RWPE1 (cell line): ENCODE results near the gene SHCBP1L.

Experiments used
- CTCF ChIA-PET: fragments of 350-600 bp; sonication (Branson Sonifier 250); formaldehyde crosslinking; extraction: SDS; loops from one replicate; lab custom pipeline; 2021; lab: Yijun Ruan, JAX
- POLR2A ChIA-PET: fragments of 400-600 bp; formaldehyde crosslinking; extraction: SDS; loops from one replicate; lab custom pipeline; 2020; ENCODE audit warnings: antibody characterized with exemption; ENCODE audit not compliant: low non-redundant PET; lab: Yijun Ruan, JAX
- DNase-seq: peaks from one replicate; pipeline ENCODE4 v3.0.0; 2012; ENCODE audit warnings: low spot score
- H3K27ac ChIP-seq: fragments of 450-650 bp; 2 replicates; pipeline ENCODE4 v1.5.1; 2017
- CTCF ChIP-seq: fragments of 450-650 bp; conservative IDR thresholded peaks from 2 replicates; pipeline ENCODE4 v1.5.1; 2017; ENCODE audit warnings: low read depth, mild to moderate bottlenecking

The SHCBP1L gene

DNA sequence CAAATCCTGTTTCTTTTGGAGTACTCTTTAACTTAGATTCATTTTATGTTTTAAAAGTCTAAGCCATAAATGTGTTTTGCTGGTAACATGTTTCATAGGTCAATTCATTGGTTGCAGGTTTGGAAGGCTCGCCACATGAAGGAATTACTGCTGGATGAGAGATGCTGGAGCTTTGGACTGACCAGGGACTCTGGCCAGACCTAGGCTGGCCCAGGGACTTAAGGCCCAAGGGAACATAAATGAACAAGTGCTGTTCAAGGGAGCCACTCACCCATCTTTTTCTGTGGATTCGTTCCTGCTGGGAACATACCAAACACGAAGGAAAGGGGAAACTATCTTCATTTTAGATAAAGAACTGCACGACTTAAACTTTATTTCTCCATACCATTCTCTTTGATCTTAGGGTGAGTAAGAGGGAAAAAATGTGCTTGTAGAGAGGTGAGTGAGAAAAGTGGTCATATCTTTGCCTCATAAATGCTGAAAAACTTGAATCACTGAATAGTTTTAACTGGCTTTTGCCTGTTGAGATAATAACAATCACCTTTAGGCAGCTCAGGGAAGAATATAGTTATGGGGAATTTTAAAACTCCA lies 15.3 kb upstream of the SHCBP1L start:
- peak; percentile 32 for DNase-seq
- POLR2A ChIA-PET, result no interaction called here
- no peak for TF ChIP-seq CTCF

DNA sequence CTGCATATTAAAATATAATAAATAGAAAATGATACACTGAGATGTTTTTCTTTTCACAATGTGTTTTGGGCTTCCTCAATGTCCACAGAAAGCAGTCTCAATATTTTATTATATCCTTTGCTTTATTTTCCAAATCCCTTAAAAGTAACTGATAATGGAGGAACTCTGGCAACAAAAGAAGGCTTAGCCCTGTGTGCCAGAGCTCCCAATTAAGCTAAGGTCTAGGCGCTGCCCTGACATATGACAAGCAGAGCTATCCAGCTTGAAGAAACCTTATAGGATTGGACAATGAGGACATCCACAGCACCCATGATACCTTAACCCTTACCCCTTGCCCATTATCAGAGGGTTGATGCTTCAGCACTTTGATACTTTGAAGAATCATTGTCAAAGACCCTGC lies 12.9 kb upstream of the SHCBP1L start:
- TF ChIP-seq CTCF, result no peak
- POLR2A ChIA-PET, result no interaction called here
- no peak overlapping the region for H3K27ac ChIP-seq
- CTCF ChIA-PET, result no interaction called here
- DNase-seq, result no peak

More for the DNA sequence above, 15.3 kb upstream of the SHCBP1L start:
- CTCF ChIA-PET, result interaction anchor here (0.6 to 0.7 kb wide), 2 partner anchors 73 to 184 kb away, joined by 4 read pairs; no protein-coding TSS in a partner anchor
- H3K27ac ChIP-seq, result no peak overlapping the region

GRCh38 chr1:182965096-182965495 lies 12.1 kb upstream of the SHCBP1L start:
- no peak overlapping the region for H3K27ac ChIP-seq
- no peak for TF ChIP-seq CTCF
- ChIA-PET CTCF (interaction anchor here (0.5 kb wide), 1 partner anchor 298 kb away, joined by 3 read pairs; no protein-coding TSS in a partner anchor), POLR2A (no interaction called here)
- DNase-seq, result no peak

GRCh38 chr1:182962554-182963115 lies 9.7 kb upstream of the SHCBP1L start:
- CTCF ChIA-PET, result interaction anchor here (0.5 to 2.5 kb wide), 19 partner anchors 39 to 1822 kb away, joined by 3 to 9 read pairs (median 3); partner anchors contain the start of gene LAMC2
- peak; percentile 94 for TF ChIP-seq CTCF
- H3K27ac ChIP-seq, result peak overlapping the region; percentile 32; the same call in 1 of the 2 replicates
- peak; percentile 92 for DNase-seq
- POLR2A ChIA-PET, result interaction anchor here (1.0 kb wide), 1 partner anchor 63 kb away, joined by 3 read pairs; no protein-coding TSS in a partner anchor

DNA sequence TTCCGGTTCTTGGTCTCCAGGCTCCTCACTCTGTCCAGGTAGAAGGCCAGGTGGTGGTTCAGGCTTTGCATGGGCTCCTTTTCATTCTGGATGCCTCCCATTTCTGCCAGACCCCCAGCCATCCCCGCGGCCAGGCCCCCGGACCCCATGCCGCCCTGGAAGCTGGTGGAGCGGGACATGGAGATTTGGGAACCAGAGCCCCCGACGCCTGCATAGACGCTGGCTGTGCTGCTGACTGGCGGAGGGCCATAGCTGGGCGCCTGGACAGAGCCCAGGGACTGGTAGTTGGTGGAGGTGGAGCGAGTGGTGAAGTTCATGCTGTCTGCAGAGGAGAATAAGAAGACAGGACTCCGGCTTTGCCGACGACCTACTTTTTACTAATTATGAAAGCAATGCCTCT lies 7.1 kb upstream of the SHCBP1L start:
- CTCF ChIA-PET, result interaction anchor here (0.7 kb wide), 1 partner anchor 20 kb away, joined by 3 read pairs; no protein-coding TSS in a partner anchor
- POLR2A ChIA-PET, result no interaction called here
- no peak for DNase-seq
- H3K27ac ChIP-seq, result no peak overlapping the region
- no peak for TF ChIP-seq CTCF

- DNase-seq, result no peak
- ChIA-PET POLR2A (no interaction called here), CTCF (no interaction called here)
- TF ChIP-seq CTCF, result no peak
- no peak overlapping the region for H3K27ac ChIP-seq
These were observed 5.0 kb upstream of the SHCBP1L start for GRCh38 chr1:182957902-182958395.
